ENCODE results near the gene LHFPL6.

Gene LHFPL6

DNA sequence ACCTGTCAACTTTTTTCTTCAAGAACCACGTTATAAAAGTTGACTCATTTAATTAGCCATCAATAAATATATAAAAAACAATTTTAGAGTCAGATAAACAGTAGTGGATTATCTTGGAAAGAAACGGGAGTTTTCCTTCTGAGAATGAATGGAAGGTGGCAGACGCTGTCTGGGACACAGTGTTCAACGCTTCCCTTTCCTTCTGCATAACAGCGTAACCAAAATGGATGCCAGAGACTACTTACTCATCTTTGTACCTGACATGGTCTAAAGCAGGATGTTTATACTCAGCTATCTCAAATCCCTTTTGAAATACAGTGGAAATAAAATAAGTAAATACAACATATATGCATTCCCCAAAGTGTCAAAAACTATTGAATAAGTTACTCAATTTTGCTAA lies 195.2 kb downstream of the LHFPL6 start:
- no peak for TF ChIP-seq CTCF (IDR thresholded peaks at IDR 0.05)
- Mint-ChIP-seq H3K4me1 (peaks cover 31% of the 10 kb centered on the region), H3K27me3 (ENCODE audit: low read depth, poor library complexity) (no peaks in the 10 kb centered on the region), H3K9me3 (no peaks in the 10 kb centered on the region), H3K27ac (no peak overlapping the region), H3K4me3 (no peak overlapping the region), H3K36me3 (ENCODE audit: low read depth) (no peaks in the 10 kb centered on the region)
- DNase-seq = no peak

GRCh38 chr13:39407138-39407537 lies 195.9 kb downstream of the LHFPL6 start:
- Mint-ChIP-seq H3K4me1 (peaks cover 35% of the 10 kb centered on the region), H3K36me3 (ENCODE audit: low read depth) (no peaks in the 10 kb centered on the region), H3K9me3 (no peaks in the 10 kb centered on the region), H3K27ac (no peak overlapping the region), H3K27me3 (ENCODE audit: low read depth, poor library complexity) (no peaks in the 10 kb centered on the region), H3K4me3 (no peak overlapping the region)
- no peak for TF ChIP-seq CTCF (IDR thresholded peaks at IDR 0.05)
- DNase-seq = no peak

- no peak for TF ChIP-seq CTCF (IDR thresholded peaks at IDR 0.05)
- H3K4me1 Mint-ChIP-seq = peaks cover 35% of the 10 kb centered on the region
- H3K27ac Mint-ChIP-seq = no peak overlapping the region
- no peaks in the 10 kb centered on the region for H3K9me3 Mint-ChIP-seq
- H3K4me3 Mint-ChIP-seq = no peak overlapping the region
- DNase-seq = no peak
- no peaks in the 10 kb centered on the region for H3K27me3 Mint-ChIP-seq (ENCODE audit: low read depth, poor library complexity)
- H3K36me3 Mint-ChIP-seq (ENCODE audit: low read depth) = no peaks in the 10 kb centered on the region
These were observed 196.3 kb downstream of the LHFPL6 start for GRCh38 chr13:39406688-39407087.

GRCh38 chr13:39405596-39406205 lies 197.3 kb downstream of the LHFPL6 start:
- H3K27ac Mint-ChIP-seq = no peak overlapping the region
- no peaks in the 10 kb centered on the region for H3K27me3 Mint-ChIP-seq (ENCODE audit: low read depth, poor library complexity)
- H3K36me3 Mint-ChIP-seq (ENCODE audit: low read depth) = peaks cover 2% of the 10 kb centered on the region
- H3K9me3 Mint-ChIP-seq = no peaks in the 10 kb centered on the region
- peaks cover 35% of the 10 kb centered on the region for H3K4me1 Mint-ChIP-seq
- no peak for DNase-seq
- H3K4me3 Mint-ChIP-seq = no peak overlapping the region
- TF ChIP-seq CTCF (IDR thresholded peaks at IDR 0.05) = no peak

GRCh38 chr13:39405107-39405506 lies 197.9 kb downstream of the LHFPL6 start:
- no peak overlapping the region for H3K4me3 Mint-ChIP-seq
- H3K9me3 Mint-ChIP-seq = no peaks in the 10 kb centered on the region
- no peak for TF ChIP-seq CTCF (IDR thresholded peaks at IDR 0.05)
- peaks cover 5% of the 10 kb centered on the region for H3K36me3 Mint-ChIP-seq (ENCODE audit: low read depth)
- H3K27me3 Mint-ChIP-seq (ENCODE audit: low read depth, poor library complexity) = no peaks in the 10 kb centered on the region
- no peak overlapping the region for H3K27ac Mint-ChIP-seq
- DNase-seq = no peak
- H3K4me1 Mint-ChIP-seq = peaks cover 29% of the 10 kb centered on the region

DNA sequence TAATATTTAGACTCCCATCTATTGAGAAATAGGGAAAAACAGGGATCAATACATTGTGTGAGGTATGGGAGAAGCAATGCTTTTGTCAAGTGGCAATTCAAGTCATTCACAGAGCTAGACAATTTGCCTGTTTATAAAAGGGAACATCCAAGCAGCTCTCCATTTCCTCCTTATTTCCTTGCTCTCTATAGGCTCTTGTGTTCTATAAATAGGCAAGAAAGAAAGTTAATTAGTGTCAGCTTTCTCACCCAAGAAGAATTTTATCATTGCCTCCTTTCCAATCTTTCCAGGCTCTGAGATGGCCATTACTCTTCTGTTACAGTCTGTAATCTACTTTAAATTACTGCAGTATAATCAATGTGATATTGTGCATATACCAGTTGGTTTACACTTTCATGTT lies 199.9 kb downstream of the LHFPL6 start:
- no peaks in the 10 kb centered on the region for H3K27me3 Mint-ChIP-seq (ENCODE audit: low read depth, poor library complexity)
- DNase-seq = no peak
- H3K36me3 Mint-ChIP-seq (ENCODE audit: low read depth) = peaks cover 10% of the 10 kb centered on the region
- peaks cover 29% of the 10 kb centered on the region for H3K4me1 Mint-ChIP-seq
- H3K27ac Mint-ChIP-seq = no peak overlapping the region
- no peak overlapping the region for H3K4me3 Mint-ChIP-seq
- TF ChIP-seq CTCF (IDR thresholded peaks at IDR 0.05) = no peak
- H3K9me3 Mint-ChIP-seq = peaks cover 4% of the 10 kb centered on the region
